Stimulated activated naive CD4-positive, alpha-beta T cell treated with Interleukin-2 at 50 U/mL for 16 hours (primary cell): ENCODE results near the gene B3GNT8.
"Not testable (repeated sequence)": the region's sequence is repeated elsewhere in the genome, so short reads cannot be mapped to it uniquely, and the experiment has no call there.

Source experiments
- DNase-seq: peaks from one replicate; lab custom pipeline; 2025; lab: John Stamatoyannopoulos, UW

B3GNT8 gene

DNA sequence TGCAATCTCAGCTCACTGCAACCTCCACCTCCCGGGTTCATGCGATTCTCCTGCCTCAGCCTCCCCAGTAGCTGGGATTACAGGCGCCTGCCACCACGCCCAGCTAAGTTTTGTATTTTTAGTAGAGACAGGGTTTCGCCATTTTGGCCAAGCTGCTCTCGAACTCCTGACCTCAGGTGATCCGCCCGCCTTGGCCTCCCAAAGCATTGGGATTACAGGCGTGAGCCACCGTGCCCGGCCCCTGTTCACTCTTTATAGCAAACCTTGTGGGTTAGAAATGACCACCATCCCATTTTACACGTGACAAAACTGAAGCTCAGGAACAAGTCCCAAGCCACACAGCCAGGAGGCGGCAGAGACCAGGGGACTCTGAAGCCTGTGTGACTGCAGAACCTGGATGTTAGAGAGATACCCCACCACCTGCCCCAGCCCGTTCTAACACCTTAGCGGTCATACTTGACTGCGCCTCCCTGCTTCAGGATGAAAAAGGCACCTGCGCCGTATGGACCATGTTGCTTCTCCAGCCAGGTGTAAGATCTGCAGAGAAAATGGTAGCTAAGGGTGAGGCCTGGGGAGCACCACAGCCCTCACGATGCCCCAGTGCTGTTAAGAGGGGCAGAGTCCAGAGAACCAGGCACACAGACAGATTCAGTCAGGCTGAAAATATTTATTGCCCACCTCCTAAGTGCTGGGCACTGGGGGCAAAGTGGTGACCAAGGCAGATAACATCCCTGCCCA lies 8.9 kb upstream of the B3GNT8 start:
- no peak for DNase-seq

DNA sequence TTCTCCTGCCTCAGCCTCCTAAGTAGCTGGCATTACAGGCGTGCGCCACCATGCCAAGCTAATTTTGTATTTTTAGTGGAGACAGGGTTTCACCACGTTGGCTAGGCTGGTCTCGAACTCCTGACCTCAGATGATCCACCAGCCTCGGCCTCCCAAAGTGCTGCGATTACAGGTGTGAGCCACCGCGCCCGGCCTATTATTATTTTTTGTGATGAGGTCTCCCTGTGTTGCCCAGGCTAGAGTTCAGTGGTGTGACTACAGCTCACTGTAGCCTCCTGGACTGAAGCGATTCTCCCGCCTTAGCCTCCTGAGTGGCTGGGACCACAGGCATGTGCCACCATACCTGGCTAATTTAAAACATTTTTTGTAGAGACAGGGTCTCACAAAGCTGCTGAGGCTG lies 8.2 kb upstream of the B3GNT8 start:
- not testable (repeated sequence) for DNase-seq

DNA sequence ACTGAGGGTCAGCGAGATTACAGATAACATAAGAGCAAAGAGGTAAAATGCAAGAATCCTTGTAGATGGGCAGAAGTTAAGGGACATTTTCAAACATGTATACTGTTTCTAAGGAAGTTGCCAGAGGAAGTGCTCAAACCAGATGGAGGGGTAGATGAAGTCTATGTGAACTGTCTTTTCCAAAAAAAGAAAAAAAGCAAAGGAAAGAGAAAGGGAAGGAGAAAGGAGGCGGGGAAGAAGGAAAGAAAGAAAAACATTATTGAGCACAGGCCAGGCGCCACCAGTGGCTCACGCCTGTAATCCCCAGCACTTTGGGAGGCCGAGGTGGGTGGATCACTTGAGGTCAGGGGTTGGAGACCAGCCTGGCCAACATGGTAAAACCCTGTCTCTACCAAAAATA lies 7.3 kb upstream of the B3GNT8 start:
- no peak for DNase-seq

DNA sequence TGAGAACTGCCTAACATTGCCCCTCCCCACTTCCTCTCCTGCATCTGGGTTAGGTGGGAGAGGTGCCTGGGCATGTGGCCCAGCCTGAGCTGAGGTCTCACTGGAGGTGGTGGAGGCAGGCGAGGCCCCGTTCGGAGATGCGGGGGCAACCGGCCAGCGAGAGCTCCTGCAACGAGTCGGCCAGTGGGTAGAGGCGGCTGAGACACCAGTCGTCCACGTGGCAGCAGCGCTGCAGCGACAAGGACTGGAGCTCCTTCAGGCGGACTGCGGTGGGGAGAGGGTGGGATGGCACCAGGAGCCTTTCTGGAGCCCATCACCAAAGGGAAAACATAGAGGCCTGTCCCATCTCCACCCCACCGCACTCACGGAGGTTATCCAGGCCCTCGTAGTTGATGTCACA lies 6.0 kb upstream of the B3GNT8 start:
- no peak for DNase-seq

DNA sequence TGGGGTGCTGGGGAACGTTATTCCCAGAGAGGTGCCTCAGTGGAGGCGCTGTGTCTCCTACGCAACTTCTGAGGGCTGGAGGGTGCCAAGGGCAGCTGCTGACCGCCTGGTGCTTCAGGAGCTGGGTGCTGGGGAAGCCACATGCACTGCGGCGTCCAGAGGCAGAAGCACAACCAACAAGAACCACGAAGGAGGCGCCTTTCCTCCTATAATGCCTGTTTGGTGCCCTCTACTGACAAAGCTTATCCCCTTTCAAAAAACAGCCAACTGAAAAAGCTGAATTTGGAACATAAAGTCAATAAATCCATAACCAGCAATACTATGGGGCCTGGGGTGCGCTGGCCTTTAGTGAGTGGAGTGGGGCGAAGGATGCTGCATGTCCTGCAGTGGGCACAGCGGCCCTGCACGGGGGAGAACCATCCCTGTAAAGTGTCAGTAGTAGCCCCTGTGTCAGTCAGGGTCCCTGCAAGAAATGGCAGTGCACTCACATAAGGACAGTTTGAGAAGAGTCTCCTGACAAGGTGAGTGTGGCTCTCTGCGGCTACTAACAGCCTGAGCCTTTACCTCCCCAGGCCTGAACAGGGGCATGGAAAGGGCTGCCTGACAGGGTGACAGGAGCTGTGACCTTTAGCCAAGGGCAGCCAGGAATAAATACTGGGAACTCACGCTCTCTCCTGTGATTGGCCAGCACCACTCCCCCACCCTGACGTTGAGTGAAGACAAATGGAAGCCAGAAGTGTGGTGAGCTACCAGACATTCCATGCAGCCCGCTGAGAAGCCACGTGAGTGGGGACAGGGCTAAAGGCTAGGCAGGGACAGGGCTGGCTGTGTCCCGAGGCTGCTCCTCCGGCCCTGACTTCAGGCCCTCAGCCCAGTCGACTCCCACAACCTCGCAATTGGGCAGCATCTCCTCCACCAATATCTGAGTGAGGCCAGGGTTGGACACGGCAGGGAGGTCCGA lies 4.5 kb upstream of the B3GNT8 start:
- DNase-seq, result no peak

DNA sequence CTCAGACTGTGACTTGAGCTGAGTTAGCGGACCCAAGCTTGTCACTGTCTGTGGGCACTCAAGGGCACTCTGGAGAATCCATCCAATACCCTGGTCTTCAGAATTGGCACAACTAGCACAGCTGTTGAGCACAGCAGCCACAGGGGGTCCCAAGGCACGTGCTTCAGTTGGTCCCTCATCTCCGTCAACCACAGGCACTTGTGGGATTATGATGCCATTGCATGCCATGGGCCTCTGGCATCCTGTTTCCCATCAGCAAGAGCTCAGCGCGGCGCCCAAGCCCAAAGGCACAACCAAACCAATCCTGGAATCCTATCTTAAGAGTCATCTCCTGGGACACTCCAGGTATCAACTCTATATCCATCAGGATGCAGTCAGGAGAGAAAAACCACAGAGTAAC lies 3.7 kb upstream of the B3GNT8 start:
- DNase-seq, result no peak

DNA sequence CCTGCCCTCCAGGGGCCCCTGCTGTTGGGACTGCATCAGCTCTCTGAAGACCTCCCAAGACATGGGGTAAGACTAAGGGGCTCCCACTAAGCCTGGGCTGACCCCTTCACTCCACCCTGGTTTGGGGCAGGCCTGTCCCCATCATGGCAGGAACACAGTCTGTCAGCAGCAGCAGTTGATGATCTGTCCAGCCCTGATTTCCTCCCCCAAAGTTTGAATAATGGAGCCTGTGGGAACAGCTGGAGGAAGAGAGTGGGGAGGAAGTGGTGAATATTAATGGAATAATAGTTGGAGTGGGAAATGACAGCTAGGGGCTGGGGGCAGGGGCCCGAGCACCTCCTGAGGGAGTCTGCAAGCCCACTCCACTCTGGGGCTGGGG lies 1.3 kb upstream of the B3GNT8 start:
- no peak for DNase-seq

DNA sequence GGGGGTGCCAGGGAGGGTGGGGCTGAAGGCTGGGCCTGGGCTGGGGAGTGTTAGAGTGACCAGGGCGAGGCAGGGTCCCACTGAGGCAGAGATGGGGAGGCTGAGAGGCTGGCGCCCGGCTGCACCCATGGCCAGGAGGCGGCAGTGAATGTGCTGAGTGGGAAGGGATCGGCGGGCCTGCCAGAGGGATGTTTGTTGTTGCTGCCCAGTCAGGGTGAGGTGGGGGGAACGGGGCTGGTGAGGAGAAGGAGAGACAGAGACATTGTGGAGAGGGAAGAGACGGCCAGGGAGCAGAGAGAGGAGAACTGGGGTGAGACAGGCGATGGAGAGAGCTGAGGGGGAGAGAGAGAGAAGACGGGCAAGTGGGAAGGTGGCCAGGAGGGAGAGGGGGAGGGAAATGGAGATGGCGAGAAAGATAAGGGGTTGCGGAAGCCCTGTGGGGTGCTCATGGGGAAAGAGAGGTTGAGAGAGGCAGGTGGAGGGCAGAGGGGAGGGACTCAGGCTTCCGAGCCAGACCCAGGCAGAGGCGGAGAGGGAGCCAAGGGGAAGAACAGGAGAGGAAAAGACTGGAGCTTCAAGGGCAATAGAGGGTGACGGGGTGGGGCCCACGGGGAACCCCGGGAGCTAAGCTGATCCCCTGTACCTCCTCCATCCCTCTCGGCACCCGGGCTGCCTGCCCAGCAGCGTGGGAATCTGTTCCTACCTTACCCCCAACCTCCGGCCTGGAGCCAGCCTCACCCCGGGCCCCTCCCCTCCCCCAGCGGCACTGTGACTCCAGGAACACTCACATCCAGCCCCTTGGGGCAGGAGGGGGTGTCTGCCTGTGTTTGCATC lies 690 bp upstream of the B3GNT8 start:
- DNase-seq, result peak; percentile 21

DNA sequence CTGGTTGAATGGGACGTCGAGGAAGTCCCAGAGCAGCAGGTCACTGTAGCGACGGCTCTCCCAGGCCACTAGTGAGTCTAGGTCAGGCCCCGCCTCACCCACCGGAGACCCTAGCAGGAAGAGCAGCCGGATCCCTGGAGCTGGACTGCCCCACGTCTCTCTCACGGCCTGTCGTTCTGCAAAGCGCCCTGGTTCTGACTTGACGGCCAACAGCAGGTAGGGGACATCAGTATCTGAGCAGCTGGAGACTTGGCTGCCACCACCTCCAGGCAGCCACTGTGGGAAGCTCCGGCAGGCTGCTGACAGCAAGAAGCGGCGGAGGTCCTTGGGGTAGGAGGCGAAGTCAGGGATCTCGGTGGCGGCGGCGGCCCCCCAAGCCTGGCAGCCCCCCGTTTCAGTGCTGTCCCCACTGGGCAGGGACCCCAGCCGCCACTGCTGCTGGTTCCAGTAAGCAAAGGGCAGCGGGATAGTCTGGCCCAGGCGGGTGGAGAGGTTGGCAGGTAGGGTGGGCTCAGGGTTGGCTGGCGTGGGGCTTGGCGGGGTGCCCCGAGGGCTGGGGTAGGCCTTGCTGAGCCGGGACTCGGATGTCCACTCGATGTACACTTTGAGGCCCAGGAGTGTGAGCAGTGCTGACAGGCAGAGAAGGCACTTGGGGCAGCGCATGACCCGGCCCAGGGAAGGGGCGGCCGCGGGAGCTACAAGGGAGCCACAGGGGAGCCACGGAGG lies 895 bp downstream of the B3GNT8 start:
- DNase-seq, result no peak

DNA sequence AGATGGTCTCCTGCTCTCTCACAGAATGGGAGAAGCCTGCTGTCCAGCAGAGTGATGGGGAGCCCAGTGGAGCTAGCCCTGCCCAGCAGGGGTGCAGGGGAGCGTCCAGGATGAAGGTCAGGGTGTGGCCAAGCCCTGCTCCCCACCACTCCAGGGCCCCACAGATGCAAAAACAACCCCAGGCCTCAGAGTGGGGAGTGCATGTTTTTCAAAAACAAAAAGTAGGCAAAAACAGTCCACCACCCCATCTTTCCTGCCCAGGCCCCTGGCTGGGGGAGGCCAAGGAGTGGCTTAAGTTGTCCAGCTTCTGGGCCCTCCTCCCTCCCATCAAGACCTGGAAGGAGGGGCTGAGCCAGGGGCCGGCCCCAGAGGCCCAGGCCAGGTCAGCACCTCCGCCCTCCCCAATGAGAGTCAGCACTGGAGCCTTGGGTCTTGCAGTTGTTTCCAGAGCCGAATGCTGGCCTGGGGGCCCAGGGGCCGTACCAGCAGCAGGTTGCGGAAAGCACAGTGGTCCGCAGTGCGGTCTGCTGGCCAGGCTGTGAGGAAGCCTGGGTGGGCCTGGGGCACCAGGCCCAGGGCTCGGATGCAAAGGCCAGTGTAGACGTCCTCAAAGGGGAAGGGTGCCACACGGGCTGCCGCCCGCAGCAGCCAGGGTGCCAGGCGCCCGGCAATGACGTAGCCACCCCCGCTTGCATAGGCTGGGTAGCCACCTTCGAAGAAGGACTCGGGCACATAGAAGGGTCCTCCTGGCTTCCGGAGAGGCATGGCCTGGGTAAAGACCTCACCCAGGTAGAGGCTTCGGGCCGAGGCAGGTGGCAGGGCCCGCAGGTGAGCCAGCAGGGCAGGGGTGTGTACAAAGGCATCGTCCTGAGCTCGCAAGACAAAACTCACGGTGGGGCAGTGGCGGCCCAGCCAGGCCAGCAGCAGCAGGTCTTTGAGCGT lies 1.7 kb downstream of the B3GNT8 start:
- no peak for DNase-seq

DNA sequence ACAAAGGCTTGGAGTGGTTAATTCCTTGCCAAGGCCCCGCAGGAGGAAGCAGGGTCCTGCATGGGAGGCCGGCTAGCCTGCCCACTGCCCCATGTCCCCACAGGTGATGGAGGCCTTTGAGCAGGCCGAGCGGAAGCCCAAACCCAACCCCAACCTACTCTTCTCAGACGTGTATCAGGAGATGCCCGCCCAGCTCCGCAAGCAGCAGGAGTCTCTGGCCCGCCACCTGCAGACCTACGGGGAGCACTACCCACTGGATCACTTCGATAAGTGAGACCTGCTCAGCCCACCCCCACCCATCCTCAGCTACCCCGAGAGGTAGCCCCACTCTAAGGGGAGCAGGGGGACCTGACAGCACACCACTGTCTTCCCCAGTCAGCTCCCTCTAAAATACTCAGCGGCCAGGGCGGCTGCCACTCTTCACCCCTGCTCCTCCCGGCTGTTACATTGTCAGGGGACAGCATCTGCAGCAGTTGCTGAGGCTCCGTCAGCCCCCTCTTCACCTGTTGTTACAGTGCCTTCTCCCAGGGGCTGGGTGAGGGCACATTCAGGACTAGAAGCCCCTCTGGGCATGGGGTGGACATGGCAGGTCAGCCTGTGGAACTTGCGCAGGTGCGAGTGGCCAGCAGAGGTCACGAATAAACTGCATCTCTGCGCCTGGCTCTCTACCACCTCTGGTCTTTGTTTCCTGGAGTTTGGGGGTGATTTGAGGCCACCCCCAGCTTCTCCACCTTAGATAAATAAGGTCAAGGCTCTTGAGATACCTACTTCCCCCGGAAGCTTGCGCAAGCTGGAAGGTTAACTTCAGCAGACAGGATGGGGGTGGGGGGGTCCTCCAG lies 2.6 kb downstream of the B3GNT8 start:
- no peak for DNase-seq

DNA sequence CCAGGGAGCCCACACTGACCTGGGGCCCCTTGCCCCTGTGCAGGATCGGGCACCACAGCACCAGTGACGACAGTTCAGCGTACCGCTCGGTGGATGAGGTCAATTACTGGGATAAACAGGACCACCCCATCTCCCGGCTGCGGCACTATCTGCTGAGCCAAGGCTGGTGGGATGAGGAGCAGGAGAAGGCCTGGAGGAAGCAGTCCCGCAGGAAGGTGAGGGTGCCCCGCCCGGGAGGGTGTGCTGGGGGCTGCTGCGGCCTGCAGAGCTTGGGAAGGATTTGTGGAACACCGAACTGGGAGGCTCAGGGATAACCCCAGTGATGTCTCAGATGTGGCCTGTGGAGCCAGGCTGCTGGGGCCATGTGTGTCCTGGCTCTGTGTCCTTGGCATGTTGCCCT lies 4.2 kb downstream of the B3GNT8 start:
- DNase-seq, result no peak

DNA sequence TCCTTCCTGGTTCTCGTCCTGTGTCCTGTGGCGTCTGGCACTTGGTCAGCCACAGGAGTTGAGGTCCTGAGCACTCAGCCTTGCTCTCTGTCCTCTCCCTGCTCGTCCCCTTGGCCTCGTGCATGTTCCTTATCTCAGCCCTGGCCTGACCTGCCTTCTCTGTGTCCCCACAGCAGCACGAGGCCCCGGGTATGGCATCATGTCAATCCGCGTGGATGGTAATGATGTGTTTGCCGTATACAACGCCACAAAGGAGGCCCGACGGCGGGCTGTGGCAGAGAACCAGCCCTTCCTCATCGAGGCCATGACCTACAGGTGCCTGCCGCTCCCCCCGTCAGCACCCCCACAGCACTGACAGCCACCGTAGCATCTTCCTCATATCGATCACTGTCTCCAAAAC lies 4.7 kb downstream of the B3GNT8 start:
- no peak for DNase-seq

DNA sequence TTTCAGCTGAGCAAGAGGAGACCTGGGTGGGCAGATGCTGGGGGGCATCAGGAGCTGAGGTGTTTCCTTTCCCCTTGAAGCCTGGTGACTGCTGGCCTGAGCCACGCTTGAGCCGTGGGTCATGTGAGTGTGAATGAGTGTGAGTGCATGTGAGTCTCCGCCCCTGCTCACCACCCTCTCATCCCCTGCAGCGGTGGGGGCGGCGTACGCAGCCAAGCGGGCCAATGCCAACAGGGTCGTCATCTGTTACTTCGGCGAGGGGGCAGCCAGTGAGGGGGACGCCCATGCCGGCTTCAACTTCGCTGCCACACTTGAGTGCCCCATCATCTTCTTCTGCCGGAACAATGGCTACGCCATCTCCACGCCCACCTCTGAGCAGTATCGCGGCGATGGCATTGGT lies 5.2 kb downstream of the B3GNT8 start:
- no peak for DNase-seq

DNA sequence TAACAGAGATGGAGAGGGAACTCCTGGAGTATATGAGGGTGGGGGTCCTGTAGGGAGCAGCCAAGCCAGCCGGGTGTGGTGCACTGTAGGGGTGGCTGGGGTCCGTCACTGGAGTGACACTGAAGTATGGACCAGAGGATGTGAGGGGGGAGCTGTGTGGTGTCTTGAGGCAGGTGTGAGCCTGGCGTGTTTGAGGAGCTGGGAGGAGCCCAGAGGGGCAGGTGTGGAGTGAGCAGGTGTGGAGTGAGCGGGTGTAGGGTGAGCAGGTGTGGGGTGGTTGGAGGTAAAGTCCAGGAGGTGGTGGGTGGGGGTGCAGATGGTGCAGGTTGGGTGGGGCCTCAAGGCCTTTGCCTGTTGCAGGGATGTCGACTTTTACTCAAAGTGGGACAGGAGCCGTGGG lies 5.9 kb downstream of the B3GNT8 start:
- DNase-seq, result no peak

DNA sequence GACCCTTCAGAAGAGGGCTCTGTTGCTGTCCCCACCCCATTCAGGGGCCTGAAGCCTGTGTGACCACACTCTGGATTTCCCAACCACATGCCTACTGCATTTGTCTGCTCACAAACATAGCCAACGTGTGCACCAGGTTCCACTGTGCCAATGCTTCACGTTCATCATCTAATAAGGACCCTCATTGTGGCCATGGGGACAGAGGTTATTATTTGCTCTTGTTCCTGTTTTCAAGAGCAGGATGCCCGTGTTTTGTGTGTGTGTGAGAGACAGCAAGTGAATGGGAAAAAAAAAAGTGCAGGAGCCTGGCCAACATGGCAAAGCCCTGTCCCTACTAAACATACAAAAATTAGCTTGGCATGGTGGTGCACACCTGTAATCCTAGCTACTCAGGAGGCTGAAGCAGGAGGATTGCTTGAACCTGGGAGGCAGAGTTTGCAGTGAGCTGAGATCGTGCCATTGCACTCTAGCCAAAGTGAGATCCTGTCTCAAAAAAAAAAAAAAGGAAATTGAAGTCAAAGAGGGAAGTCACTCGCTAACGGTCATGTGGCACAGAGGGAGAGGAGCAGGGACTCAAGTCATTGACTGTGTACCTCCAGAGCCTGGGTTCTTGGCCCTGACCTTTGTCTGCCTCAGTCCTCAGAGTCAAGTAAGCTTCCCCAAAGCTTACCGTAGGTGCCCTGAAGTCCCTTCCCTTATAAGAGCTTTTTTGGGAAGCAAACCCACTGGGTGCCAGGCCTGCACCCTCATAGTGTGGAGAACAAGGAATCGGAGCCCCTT lies 6.9 kb downstream of the B3GNT8 start:
- no peak for DNase-seq

DNA sequence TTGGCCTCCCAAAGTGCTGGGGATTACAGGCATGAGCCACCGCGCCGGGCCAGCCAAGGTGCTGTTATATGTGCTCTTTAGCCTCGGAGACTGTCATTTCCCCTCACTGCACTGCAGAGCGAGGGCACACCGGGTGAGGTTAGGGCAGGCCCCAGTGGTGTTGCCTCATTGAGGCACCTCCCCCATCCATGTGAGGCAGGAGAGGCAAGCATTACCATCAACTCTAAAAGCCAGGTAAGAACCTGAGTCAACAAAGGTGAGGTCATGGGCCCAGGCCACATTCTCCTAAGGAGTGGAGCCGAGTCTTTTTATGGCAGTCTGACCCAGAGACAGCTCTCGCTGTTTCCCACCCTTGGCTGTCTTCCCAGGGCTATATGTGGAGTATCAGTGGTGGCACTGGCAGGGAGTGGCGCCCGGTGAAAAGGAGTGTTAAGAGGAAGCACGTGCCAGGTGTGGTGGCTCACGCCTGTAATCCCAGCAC lies 10.9 kb downstream of the B3GNT8 start:
- no peak for DNase-seq

DNA sequence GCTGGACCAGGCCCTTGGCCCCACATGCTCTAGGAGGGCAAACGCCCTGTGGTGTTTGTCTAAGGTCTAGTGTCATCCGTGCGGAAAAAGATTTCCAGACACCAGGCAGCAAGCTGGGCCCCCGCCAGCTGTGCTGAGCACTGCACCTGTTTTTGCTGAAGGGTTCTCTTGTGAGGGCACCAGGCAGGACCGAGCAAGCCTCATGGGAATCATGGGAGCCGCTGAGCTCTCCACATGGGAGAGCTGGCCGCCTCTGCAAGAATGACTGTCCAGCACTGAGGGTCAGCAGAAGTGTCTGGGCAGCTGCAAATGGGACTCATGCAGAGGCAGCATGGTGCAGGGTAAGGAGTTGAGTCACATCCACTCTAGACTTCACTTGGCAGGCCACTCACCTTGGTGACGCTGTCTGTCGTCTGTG lies 12.0 kb downstream of the B3GNT8 start:
- DNase-seq, result no peak

DNA sequence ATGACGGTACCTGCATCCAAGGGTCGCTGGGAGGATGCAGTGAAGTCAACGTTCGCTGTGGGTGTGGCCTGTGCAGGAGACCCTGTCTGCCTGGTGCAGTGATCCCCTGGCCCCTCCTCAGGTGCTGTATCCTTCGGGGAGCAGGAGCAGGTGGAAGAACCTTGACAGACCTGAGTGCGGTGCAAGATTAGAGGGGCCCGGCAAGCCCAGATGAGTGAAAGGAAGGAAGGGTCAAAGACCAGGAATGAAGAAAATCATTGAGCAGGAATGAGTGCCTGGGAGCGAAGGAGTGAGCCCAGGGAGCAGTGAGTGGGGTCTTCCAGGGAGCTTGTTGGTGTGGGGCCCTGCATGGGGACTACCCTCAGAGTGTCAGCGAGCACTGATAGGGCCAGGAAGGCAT lies 12.7 kb downstream of the B3GNT8 start:
- DNase-seq, result no peak
